ENCODE data around the gene RNPS1. TPM values are rescaled to one million over a fixed set of nuclear protein-coding genes. Genes with fewer than 3 reads are reported as not detected.

RNPS1 gene
- total and polyA plus RNA-seq, 2 of the 4 experiments (the other 2 are of a cell fraction) = 57.5 to 192 TPM

DNA sequence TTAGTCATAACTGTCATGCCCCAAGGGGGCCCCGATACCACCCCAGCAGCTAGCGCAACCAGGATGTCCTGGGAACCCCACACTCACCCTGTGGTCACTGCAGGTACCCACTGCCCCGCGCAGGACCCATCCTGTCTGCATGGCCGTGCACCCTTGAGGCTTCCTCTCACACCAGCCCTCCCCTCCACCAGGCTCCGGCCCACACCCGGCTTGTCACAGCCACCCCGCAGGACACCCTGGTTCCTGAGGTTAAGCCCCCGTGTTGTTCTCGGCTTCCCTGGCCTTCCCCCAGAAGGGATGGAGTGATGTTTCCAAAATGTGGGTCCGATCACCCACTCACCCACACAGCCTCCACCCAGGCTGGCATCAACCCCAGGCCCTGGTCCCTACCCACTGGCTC is 24.1 kb downstream of the RNPS1 start:
- no peaks in the 10 kb centered on the region for H3K27me3 ChIP-seq (ENCODE audit: control insufficient read depth, insufficient read depth, low read length)
- H3K18ac ChIP-seq (ENCODE audit: low read depth, low read length) = no peak overlapping the region
- no peak overlapping the region for H2BK15ac ChIP-seq (ENCODE audit: low read depth, low read length)
- TF ChIP-seq SMC3 (IDR thresholded peaks at IDR 0.05; ENCODE audit: low read depth, low read length) (no peak), MAZ (IDR thresholded peaks at IDR 0.05; ENCODE audit: borderline replicate concordance, low read depth, low read length) (no peak), FOS (IDR thresholded peaks at IDR 0.05; ENCODE audit: low read depth, low read length) (no peak), MAFK (IDR thresholded peaks at IDR 0.05; ENCODE audit: low read depth, low read length) (no peak), RCOR1 (IDR thresholded peaks at IDR 0.05; ENCODE audit: insufficient replicate concordance, low read length) (no peak), CEBPB (IDR thresholded peaks at IDR 0.05; ENCODE audit: low read depth, low read length) (no peak), BHLHE40 (IDR thresholded peaks at IDR 0.05; ENCODE audit: low read depth, low read length) (no peak), RAD21 (IDR thresholded peaks at IDR 0.05; ENCODE audit: low read length) (no peak), RFX5 (IDR thresholded peaks at IDR 0.05; ENCODE audit: low read depth, low read length) (no peak), POLR2A (IDR thresholded peaks at IDR 0.05; ENCODE audit: low read depth, low read length) (no peak), NFE2L2 (IDR thresholded peaks at IDR 0.05; ENCODE audit: low read depth, low read length) (no peak), CHD1 (IDR thresholded peaks at IDR 0.05; ENCODE audit: low read depth, low read length) (no peak)
- TF ChIP-seq, protein P1, sequence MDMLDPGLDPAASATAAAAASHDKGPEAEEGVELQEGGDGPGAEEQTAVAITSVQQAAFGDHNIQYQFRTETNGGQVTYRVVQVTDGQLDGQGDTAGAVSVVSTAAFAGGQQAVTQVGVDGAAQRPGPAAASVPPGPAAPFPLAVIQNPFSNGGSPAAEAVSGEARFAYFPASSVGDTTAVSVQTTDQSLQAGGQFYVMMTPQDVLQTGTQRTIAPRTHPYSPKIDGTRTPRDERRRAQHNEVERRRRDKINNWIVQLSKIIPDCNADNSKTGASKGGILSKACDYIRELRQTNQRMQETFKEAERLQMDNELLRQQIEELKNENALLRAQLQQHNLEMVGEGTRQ (IDR thresholded peaks at IDR 0.05; ENCODE audit: low read depth, low read length) = no peak
- TF ChIP-seq, protein P2, sequence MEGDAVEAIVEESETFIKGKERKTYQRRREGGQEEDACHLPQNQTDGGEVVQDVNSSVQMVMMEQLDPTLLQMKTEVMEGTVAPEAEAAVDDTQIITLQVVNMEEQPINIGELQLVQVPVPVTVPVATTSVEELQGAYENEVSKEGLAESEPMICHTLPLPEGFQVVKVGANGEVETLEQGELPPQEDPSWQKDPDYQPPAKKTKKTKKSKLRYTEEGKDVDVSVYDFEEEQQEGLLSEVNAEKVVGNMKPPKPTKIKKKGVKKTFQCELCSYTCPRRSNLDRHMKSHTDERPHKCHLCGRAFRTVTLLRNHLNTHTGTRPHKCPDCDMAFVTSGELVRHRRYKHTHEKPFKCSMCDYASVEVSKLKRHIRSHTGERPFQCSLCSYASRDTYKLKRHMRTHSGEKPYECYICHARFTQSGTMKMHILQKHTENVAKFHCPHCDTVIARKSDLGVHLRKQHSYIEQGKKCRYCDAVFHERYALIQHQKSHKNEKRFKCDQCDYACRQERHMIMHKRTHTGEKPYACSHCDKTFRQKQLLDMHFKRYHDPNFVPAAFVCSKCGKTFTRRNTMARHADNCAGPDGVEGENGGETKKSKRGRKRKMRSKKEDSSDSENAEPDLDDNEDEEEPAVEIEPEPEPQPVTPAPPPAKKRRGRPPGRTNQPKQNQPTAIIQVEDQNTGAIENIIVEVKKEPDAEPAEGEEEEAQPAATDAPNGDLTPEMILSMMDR (conservative IDR thresholded peaks at IDR 0.05; ENCODE audit: low read depth, low read length) = no peak
- TF ChIP-seq, protein P3, sequence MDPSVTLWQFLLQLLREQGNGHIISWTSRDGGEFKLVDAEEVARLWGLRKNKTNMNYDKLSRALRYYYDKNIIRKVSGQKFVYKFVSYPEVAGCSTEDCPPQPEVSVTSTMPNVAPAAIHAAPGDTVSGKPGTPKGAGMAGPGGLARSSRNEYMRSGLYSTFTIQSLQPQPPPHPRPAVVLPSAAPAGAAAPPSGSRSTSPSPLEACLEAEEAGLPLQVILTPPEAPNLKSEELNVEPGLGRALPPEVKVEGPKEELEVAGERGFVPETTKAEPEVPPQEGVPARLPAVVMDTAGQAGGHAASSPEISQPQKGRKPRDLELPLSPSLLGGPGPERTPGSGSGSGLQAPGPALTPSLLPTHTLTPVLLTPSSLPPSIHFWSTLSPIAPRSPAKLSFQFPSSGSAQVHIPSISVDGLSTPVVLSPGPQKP (IDR thresholded peaks at IDR 0.05; ENCODE audit: borderline replicate concordance, low read depth, low read length) = no peak
- H3K9ac ChIP-seq (ENCODE audit: low read depth, low read length) = no peak overlapping the region
- in situ Hi-C loops (cut with MboI; ENCODE audit: low sequenced_read_pairs) (no loop called here), dilution Hi-C loops (cut with HindIII; ENCODE audit: low sequenced_read_pairs, unreplicated experiment) (no loop called here), intact Hi-C loops (cut with micrococcal nuclease) (no loop called here)
- H2AFZ ChIP-seq (replicated peaks; ENCODE audit: low read length, poor library complexity) = no peak overlapping the region
- H3K4ac ChIP-seq (ENCODE audit: low read depth, low read length) = no peak overlapping the region
- H3K14ac ChIP-seq (replicated peaks; ENCODE audit: low read depth, low read length) = no peak overlapping the region
- H3K4me1 ChIP-seq (ENCODE audit: control insufficient read depth, insufficient read depth, low read length) = no peaks in the 10 kb centered on the region
- ChIA-PET CTCF (interaction anchor here (0.5 kb wide), 1 partner anchor 406 kb away, joined by 7 read pairs; no protein-coding TSS in a partner anchor), POLR2A (ENCODE audit: unreplicated experiment) (no interaction called here)
- no peak overlapping the region for H3K4me3 ChIP-seq (ENCODE audit: insufficient read depth, low read depth, low read length)
- no peak overlapping the region for H2AK5ac ChIP-seq (ENCODE audit: low read depth, low read length)
- no peak overlapping the region for H4K5ac ChIP-seq (ENCODE audit: low read depth, low read length)
- H3K79me1 ChIP-seq (ENCODE audit: low read depth in 1 of 2, low read length in 2 of 2) = peaks cover 14 to 30% of the 10 kb centered on the region in 2 experiments
- DNase-seq (no peak), ATAC-seq (ENCODE audit: low read depth) (no peak)
- peak overlapping the region; percentile 42 for H2AK9ac ChIP-seq (replicated peaks; ENCODE audit: low read depth, low read length, poor library complexity)
- H2BK20ac ChIP-seq (ENCODE audit: low read depth, low read length) = no peak overlapping the region
- H3K9me1 ChIP-seq (ENCODE audit: insufficient read depth, low read length) = 0 out of 2 replicates have a peak, but pooled peaks cover 2% of the 10 kb centered on the region
- H2BK120ac ChIP-seq (ENCODE audit: low read depth, low read length) = no peak overlapping the region
- H3K4me2 ChIP-seq (ENCODE audit: low read depth, low read length) = no peak overlapping the region
- H3K56ac ChIP-seq (ENCODE audit: extremely low read depth, insufficient read depth, low read length) = no peak overlapping the region
- no peaks in the 10 kb centered on the region for H3K9me3 ChIP-seq (ENCODE audit: control insufficient read depth, insufficient read depth, low read length)
- peaks cover 51% of the 10 kb centered on the region for H3K36me3 ChIP-seq (ENCODE audit: control insufficient read depth, insufficient read depth, low read length)
- H4K91ac ChIP-seq (ENCODE audit: insufficient read depth, low read depth, low read length) = no peak overlapping the region
- H4K8ac ChIP-seq (ENCODE audit: low read depth in 2 of 2, low read length in 2 of 2) = no peak overlapping the region
- BruUV-seq (replicated peaks) = no TSS peak
- 100% methylated on average over 4 of the region's 11 CpGs; no CpG with 5 or more reads in 1 of the 2 experiments for WGBS, 2 experiments (ENCODE audit: extremely low coverage in 2 of 2, insufficient read length in 1 of 2)
- no peak overlapping the region for H3K27ac ChIP-seq (ENCODE audit: insufficient read depth, low read length)
- H2BK5ac ChIP-seq (ENCODE audit: low read depth, low read length, poor library complexity, severe bottlenecking) = no peak overlapping the region
- no peak overlapping the region for H3K23ac ChIP-seq (ENCODE audit: low read depth, low read length)
- H4K20me1 ChIP-seq (ENCODE audit: insufficient read depth, low read length) = no peaks in the 10 kb centered on the region; the same call in none of the 2 replicates

All from IMR-90 (cell line).